ENCODE results near the gene PPP2R3A. TPM values are rescaled to one million over a fixed set of nuclear protein-coding genes. Genes with fewer than 3 reads are reported as not detected.

PPP2R3A gene
- total and polyA plus RNA-seq, 9 of the 15 experiments (the other 6 are each of a cell fraction or from before 2014, with no cell fraction given): 0.10 to 0.50 (median 0.24) TPM

- TF ChIP-seq ZBTB40 (IDR thresholded peaks at IDR 0.05) (no peak; the same call in 1 of the 2 replicates), ZBTB40 (CRISPR knock-in tag; IDR thresholded peaks at IDR 0.05) (no peak), HINFP (tag; conservative IDR thresholded peaks at IDR 0.05; ENCODE audit: low read depth) (no peak), ZNF584 (CRISPR knock-in tag; IDR thresholded peaks at IDR 0.05; ENCODE audit: low read depth) (no peak), AFF4 (CRISPR knock-in tag; IDR thresholded peaks at IDR 0.05) (peak; percentile 93; the same call in 1 of the 2 replicates), NBN (IDR thresholded peaks at IDR 0.05; ENCODE audit: low read depth) (peak; percentile 75; the same call in 1 of the 2 replicates), ZNF507 (tag; conservative IDR thresholded peaks at IDR 0.05) (no peak), EWSR1 (IDR thresholded peaks at IDR 0.05; ENCODE audit: borderline replicate concordance, low read depth, partially characterized antibody) (no peak), SETDB1 (IDR thresholded peaks at IDR 0.05; ENCODE audit: low read length) (no peak), CGGBP1 (CRISPR knock-in tag; IDR thresholded peaks at IDR 0.05) (no peak), NEUROD1 (IDR thresholded peaks at IDR 0.05; ENCODE audit: borderline replicate concordance, low read depth, low read length, partially characterized antibody) (peak; percentile 35)
Measured at GRCh38 chr3:136196401-136197158, 231.1 kb downstream of the PPP2R3A start (continued).

Measured in K562 (cell line).